MM.1S (cell line): ENCODE data around the gene BHLHA15.

ENCODE experiments used
- DNase-seq: peaks from one replicate; pipeline ENCODE4 v3.0.0-alpha.2; 2015
- H2AFZ ChIP-seq: fragments of 300-600 bp; sonication (generic); 2 replicates; pipeline ENCODE4 v1.6.0; 2016; ENCODE audit warnings: antibody characterized with exemption, low read length
- H3F3A ChIP-seq: fragments of 300-600 bp; sonication (generic); 2 replicates; pipeline ENCODE4 v1.6.1; 2016; ENCODE audit warnings: mild to moderate bottlenecking, antibody characterized with exemption, low read length, moderate library complexity, mixed read lengths; ENCODE audit not compliant: insufficient read depth
- H3K27ac ChIP-seq: fragments of 300-600 bp; sonication (generic); 2 replicates; pipeline ENCODE4 v1.5.1; 2016; ENCODE audit warnings: mild to moderate bottlenecking, low read length
- H3K27me3 ChIP-seq: fragments of 300-600 bp; sonication (generic); replicated peaks from 2 replicates; pipeline ENCODE4 v1.6.0; 2016; ENCODE audit warnings: low read length; ENCODE audit not compliant: insufficient read depth
- H3K36me3 ChIP-seq: fragments of 300-600 bp; sonication (generic); replicated peaks from 2 replicates; pipeline ENCODE4 v1.6.1; 2016; ENCODE audit warnings: mild to moderate bottlenecking, low read length, mixed read lengths; ENCODE audit not compliant: insufficient read depth
- H3K4me1 ChIP-seq: fragments of 300-600 bp; sonication (generic); 2 replicates; pipeline ENCODE4 v1.6.1; 2016; ENCODE audit warnings: low read length, mixed read lengths
- H3K4me2 ChIP-seq: fragments of 300-600 bp; sonication (generic); 2 replicates; pipeline ENCODE4 v1.6.0; 2016; ENCODE audit warnings: low read depth, low read length
- H3K4me3 ChIP-seq: fragments of 300-600 bp; sonication (generic); 2 replicates; pipeline ENCODE4 v1.5.1; 2016; ENCODE audit warnings: low read length, mixed read lengths
- H3K79me2 ChIP-seq: fragments of 300-600 bp; sonication (generic); 2 replicates; pipeline ENCODE4 v1.6.1; 2016; ENCODE audit warnings: mixed run types, low read length, mixed read lengths
- H3K9ac ChIP-seq: fragments of 300-600 bp; sonication (generic); 2 replicates; pipeline ENCODE4 v1.6.1; 2016; ENCODE audit warnings: low read length, mixed read lengths
- H3K9me2 ChIP-seq: fragments of 300-600 bp; sonication (generic); replicated peaks from 2 replicates; pipeline ENCODE4 v1.6.1; 2016; ENCODE audit warnings: mild to moderate bottlenecking, low read length, mixed read lengths; ENCODE audit not compliant: insufficient read depth
- H3K9me3 ChIP-seq: fragments of 300-600 bp; sonication (generic); replicated peaks from 2 replicates; pipeline ENCODE4 v1.6.1; 2016; ENCODE audit warnings: mild to moderate bottlenecking, low read length, mixed read lengths; ENCODE audit not compliant: insufficient read depth
- H4K20me1 ChIP-seq: fragments of 300-600 bp; sonication (generic); 2 replicates; pipeline ENCODE4 v1.6.1; 2016; ENCODE audit warnings: mild to moderate bottlenecking, low read length, moderate library complexity, mixed read lengths; ENCODE audit not compliant: insufficient read depth
- CTCF ChIP-seq: fragments of 300-600 bp; sonication (generic); IDR thresholded peaks from 2 replicates; pipeline ENCODE4 v1.5.1; 2016; ENCODE audit warnings: antibody characterized with exemption, low read length, mixed read lengths
- EZH2 ChIP-seq: fragments of 300-600 bp; sonication (generic); optimal IDR thresholded peaks from 2 replicates; pipeline ENCODE3; 2017; ENCODE audit warnings: low read depth, mild to moderate bottlenecking, antibody characterized with exemption, low read length, mixed read lengths
- EZH2phosphoT487 ChIP-seq: fragments of 300-600 bp; sonication (generic); IDR thresholded peaks from 2 replicates; pipeline ENCODE4 v1.6.1; 2018; ENCODE audit warnings: antibody characterized with exemption, low read length

Gene BHLHA15

GRCh38 chr7:98170966-98171365, 40.3 kb upstream of the BHLHA15 start:
- Histone ChIP-seq H3K9me3 (no peaks in the 10 kb centered on the region), H3F3A (no peaks in the 10 kb centered on the region), H3K9me2 (no peaks in the 10 kb centered on the region), H3K4me3 (no peak overlapping the region), H3K27me3 (no peaks in the 10 kb centered on the region), H3K36me3 (no peaks in the 10 kb centered on the region), H4K20me1 (no peaks in the 10 kb centered on the region), H3K4me1 (no peaks in the 10 kb centered on the region), H3K4me2 (no peak overlapping the region), H3K9ac (no peak overlapping the region), H3K79me2 (peaks cover 7% of the 10 kb centered on the region; the same call in 1 of the 2 replicates), H3K27ac (no peak overlapping the region), H2AFZ (no peak overlapping the region)
- TF ChIP-seq CTCF (no peak), EZH2phosphoT487 (no peak), EZH2 (no peak)
- no peak for DNase-seq

- Histone ChIP-seq H3K9me3 (no peaks in the 10 kb centered on the region), H2AFZ (no peak overlapping the region), H3F3A (no peaks in the 10 kb centered on the region), H3K4me2 (no peak overlapping the region), H3K79me2 (peaks cover 7% of the 10 kb centered on the region; the same call in 1 of the 2 replicates), H3K27ac (no peak overlapping the region), H3K27me3 (no peaks in the 10 kb centered on the region), H3K9ac (no peak overlapping the region), H3K9me2 (no peaks in the 10 kb centered on the region), H3K4me3 (no peak overlapping the region), H3K4me1 (no peaks in the 10 kb centered on the region), H4K20me1 (no peaks in the 10 kb centered on the region), H3K36me3 (no peaks in the 10 kb centered on the region)
- TF ChIP-seq EZH2: no peak
- TF ChIP-seq CTCF: no peak
- DNase-seq: no peak
Observed at GRCh38 chr7:98171449-98171848, 39.8 kb upstream of the BHLHA15 start.

- Histone ChIP-seq H3K36me3 (no peaks in the 10 kb centered on the region), H3K79me2 (0 out of 2 replicates have a peak, but pooled peaks cover 4% of the 10 kb centered on the region), H3K9ac (no peak overlapping the region), H3K4me3 (no peak overlapping the region), H2AFZ (no peak overlapping the region), H3F3A (no peaks in the 10 kb centered on the region), H3K4me2 (no peak overlapping the region), H3K9me3 (no peaks in the 10 kb centered on the region), H3K9me2 (no peaks in the 10 kb centered on the region), H3K27me3 (no peaks in the 10 kb centered on the region), H3K27ac (no peak overlapping the region), H3K4me1 (no peaks in the 10 kb centered on the region), H4K20me1 (no peaks in the 10 kb centered on the region)
- DNase-seq: no peak
- TF ChIP-seq EZH2 (no peak), CTCF (no peak), EZH2phosphoT487 (no peak)
Observed at GRCh38 chr7:98174334-98175259, 36.6 kb upstream of the BHLHA15 start.
